Gastroesophageal sphincter (tissue), 3 donors: ENCODE data around the gene GRIK1.

Experiments used
- CTCF ChIP-seq, 4 experiments: fragments of 200-600 bp in 2 of 4; fragments of 450-650 bp in 2 of 4; sonication (generic) in 1 of 4; IDR thresholded peaks; one replicate each; pipeline ENCODE4 v1.5.1; 2017 to 2019; ENCODE audit warnings: antibody characterized with exemption in 4 of 4, mild to moderate bottlenecking in 2 of 4, moderate library complexity in 2 of 4
- POLR2A ChIP-seq, 2 donors: fragments of 450-650 bp; IDR thresholded peaks; one replicate each; pipeline ENCODE4 v1.6.1; 2017; ENCODE audit warnings: antibody characterized with exemption in 2 of 2, mild to moderate bottlenecking in 2 of 2, moderate library complexity in 1 of 2

- TF ChIP-seq CTCF (IDR thresholded peaks at IDR 0.05) (no peak), POLR2A (IDR thresholded peaks at IDR 0.05) (no peak)
These were observed 25.5 kb downstream of the GRIK1 start for GRCh38 chr21:29914326-29914725.
